ENCODE results near the gene PCDHB8.

DNA sequence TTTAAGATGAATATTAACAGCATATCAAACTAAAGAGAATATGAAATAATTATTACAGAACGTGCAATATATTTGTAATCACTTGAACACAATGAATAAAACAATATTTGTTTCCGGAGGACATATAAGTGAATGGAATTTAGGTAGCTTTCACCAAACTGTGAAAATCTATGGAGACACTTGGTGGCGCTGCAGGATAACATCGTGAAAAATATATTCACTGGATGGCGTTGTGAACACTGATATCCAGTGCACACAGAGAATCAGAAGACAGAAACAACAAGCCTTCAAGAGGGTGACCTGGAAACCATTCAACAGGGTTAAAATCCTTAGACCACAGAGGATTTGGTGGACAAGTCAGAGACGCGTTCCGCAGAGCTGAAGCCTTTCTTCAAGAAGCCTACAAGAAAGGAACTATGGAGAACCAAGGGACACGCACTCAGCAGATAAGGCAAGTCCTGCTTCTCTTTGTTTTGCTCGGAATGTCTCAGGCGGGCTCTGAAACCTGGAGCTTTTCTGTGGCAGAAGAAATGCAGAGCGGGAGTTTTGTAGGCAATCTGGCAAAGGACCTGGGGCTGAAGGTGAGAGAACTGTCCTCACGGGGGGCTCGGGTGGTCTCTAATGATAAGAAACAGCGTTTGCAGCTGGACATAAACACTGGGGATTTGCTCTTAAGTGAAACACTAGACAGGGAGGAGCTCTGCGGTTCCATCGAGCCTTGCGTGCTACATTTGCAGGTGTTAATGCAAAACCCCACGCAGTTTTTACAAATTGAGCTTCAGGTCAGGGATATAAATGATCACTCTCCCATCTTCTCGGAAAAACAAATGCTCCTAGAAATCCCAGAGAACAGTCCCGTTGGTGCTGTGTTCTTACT is 22.0 kb downstream of the PCDHB8 start, which contains the start of gene PCDHB11:
- TF ChIP-seq, protein P1, sequence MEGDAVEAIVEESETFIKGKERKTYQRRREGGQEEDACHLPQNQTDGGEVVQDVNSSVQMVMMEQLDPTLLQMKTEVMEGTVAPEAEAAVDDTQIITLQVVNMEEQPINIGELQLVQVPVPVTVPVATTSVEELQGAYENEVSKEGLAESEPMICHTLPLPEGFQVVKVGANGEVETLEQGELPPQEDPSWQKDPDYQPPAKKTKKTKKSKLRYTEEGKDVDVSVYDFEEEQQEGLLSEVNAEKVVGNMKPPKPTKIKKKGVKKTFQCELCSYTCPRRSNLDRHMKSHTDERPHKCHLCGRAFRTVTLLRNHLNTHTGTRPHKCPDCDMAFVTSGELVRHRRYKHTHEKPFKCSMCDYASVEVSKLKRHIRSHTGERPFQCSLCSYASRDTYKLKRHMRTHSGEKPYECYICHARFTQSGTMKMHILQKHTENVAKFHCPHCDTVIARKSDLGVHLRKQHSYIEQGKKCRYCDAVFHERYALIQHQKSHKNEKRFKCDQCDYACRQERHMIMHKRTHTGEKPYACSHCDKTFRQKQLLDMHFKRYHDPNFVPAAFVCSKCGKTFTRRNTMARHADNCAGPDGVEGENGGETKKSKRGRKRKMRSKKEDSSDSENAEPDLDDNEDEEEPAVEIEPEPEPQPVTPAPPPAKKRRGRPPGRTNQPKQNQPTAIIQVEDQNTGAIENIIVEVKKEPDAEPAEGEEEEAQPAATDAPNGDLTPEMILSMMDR (IDR thresholded peaks at IDR 0.05; ENCODE audit: low read length): peak; percentile 58; the same call in 1 of the 2 replicates
- TF ChIP-seq EZH2 (IDR thresholded peaks at IDR 0.05; ENCODE audit: borderline replicate concordance, low read length): no peak
